A673 (cell line): Measurements from ENCODE around the gene CDHR3.

ENCODE experiments used
- CTCF ChIP-seq: fragments of 300-800, 200-600 bp; sonication (generic); conservative IDR thresholded peaks from 2 replicates; pipeline ENCODE4 v1.5.1; 2017; ENCODE audit warnings: low read depth, mild to moderate bottlenecking, antibody characterized with exemption, low read length, moderate library complexity, mixed read lengths
- EZH2 ChIP-seq: fragments of 200-600 bp; sonication (generic); IDR thresholded peaks from 2 replicates; pipeline ENCODE4 v1.6.1; 2017; ENCODE audit warnings: borderline replicate concordance, low read depth, mild to moderate bottlenecking, mixed read lengths, antibody characterized with exemption, low read length; ENCODE audit not compliant: poor library complexity, severe bottlenecking

- TF ChIP-seq EZH2 (no peak), CTCF (no peak)
Observed at GRCh38 chr7:106023369-106024322, 60.6 kb downstream of the CDHR3 start.
